HepG2 (cell line): Measurements from ENCODE around the gene PHLDB1. TPM values are rescaled to one million over a fixed set of nuclear protein-coding genes. Genes with fewer than 3 reads are reported as not detected.

ENCODE experiments used
- ATAC-seq: fragments of 200-7000 bp; cut with Tn5 transposase; 3 replicates; pipeline ENCODE4 v1.9.1; 2020; ENCODE audit warnings: mild to moderate bottlenecking, moderate library complexity
- BruUV-seq: library from RNA; stranded (reverse); fragments of 400-500 nt; replicated peaks from 2 replicates; lab custom pipeline; 2021; lab: Mats Ljungman, UMichigan
- CTCF ChIA-PET: fragments of 300-600 bp; formaldehyde crosslinking; extraction: SDS; loops from one replicate; lab custom pipeline; 2021; ENCODE audit warnings: low total read pairs, inconsistent platforms, low intra/inter-chr PET ratio; lab: Yijun Ruan, JAX
- POLR2A ChIA-PET: fragments of 350-600 bp; sonication (Branson Sonifier 250); formaldehyde crosslinking; loops from one replicate; lab custom pipeline; 2020; ENCODE audit warnings: antibody characterized with exemption, inconsistent platforms; lab: Yijun Ruan, JAX
- DNase-seq: peaks from one replicate; pipeline ENCODE4 v3.0.0-alpha.2; 2015; ENCODE audit warnings: low spot score
- FAIRE-seq: peaks from 3 replicates; lab custom pipeline; 2011; peaks lifted over from hg19 to GRCh38; lab: Jason Lieb, UNC
- H2AFZ ChIP-seq: one replicate; pipeline ENCODE4 v1.6.1; 2011; ENCODE audit warnings: low read length, inconsistent platforms
- H3K27ac ChIP-seq: fragments of 300-600 bp; 3 replicates; pipeline ENCODE4 v1.8.0; 2011; ENCODE audit warnings: mixed run types, mild to moderate bottlenecking, mixed read lengths, low read length, inconsistent platforms; ENCODE audit not compliant: insufficient read depth; ENCODE audit errors: extremely low read length
- H3K27me3 ChIP-seq, 2 experiments: fragments of 200-600 bp in 1 of 2; 2 replicates in 1 of 2; 3 replicates in 1 of 2; pipeline versions ENCODE4 v1.6.0 to v1.8.0; 2011; ENCODE audit warnings: low read length in 2 of 2, mild to moderate bottlenecking in 2 of 2, moderate library complexity in 2 of 2, inconsistent platforms in 1 of 2; ENCODE audit not compliant: insufficient read depth in 2 of 2, control insufficient read depth in 1 of 2
- H3K36me3 ChIP-seq, 2 experiments: fragments of 200-600 bp in 1 of 2; replicated peaks in 1 of 2; 2 replicates in 1 of 2; 3 replicates in 1 of 2; pipeline versions ENCODE4 v1.5.1 to v1.8.0; 2011; ENCODE audit warnings: low read length in 2 of 2, inconsistent platforms in 1 of 2; ENCODE audit not compliant: insufficient read depth in 2 of 2, control insufficient read depth in 1 of 2
- H3K4me1 ChIP-seq: 2 replicates; pipeline ENCODE4 v1.5.1; 2012; ENCODE audit warnings: low read length, inconsistent platforms; ENCODE audit not compliant: insufficient read depth
- H3K4me2 ChIP-seq: 2 replicates; pipeline ENCODE4 v1.6.0; 2011; ENCODE audit warnings: low read depth, low read length, inconsistent platforms
- H3K4me3 ChIP-seq, 3 experiments: fragments of 200-600 bp in 1 of 3; sonication (generic), shearing (Covaris generic) in 1 of 3; replicated peaks in 1 of 3; 2 replicates each; pipeline ENCODE4 v1.5.1; 2011 to 2016; ENCODE audit warnings: low read length in 3 of 3, inconsistent platforms in 2 of 3, low read depth in 2 of 3, mild to moderate bottlenecking in 2 of 3, control low read depth in 1 of 3, mixed read lengths in 1 of 3; ENCODE audit not compliant: insufficient read depth in 1 of 3
- H3K79me2 ChIP-seq: one replicate; pipeline ENCODE4 v1.6.1; 2011; ENCODE audit warnings: low read length, inconsistent platforms; ENCODE audit not compliant: insufficient read depth
- H3K9ac ChIP-seq: 2 replicates; pipeline ENCODE4 v1.6.0; 2011; ENCODE audit warnings: mild to moderate bottlenecking, low read depth, low read length, inconsistent platforms; ENCODE audit not compliant: insufficient read depth
- H3K9me3 ChIP-seq: 2 replicates; pipeline ENCODE4 v1.5.1; 2012; ENCODE audit warnings: mild to moderate bottlenecking, low read length
- H4K20me1 ChIP-seq: 2 replicates; pipeline ENCODE4 v1.6.0; 2011; ENCODE audit warnings: inconsistent platforms, mild to moderate bottlenecking, low read length, moderate library complexity; ENCODE audit not compliant: insufficient read depth
- ADNP ChIP-seq: sonication (generic); formaldehyde crosslinking; IDR thresholded peaks from 2 replicates; pipeline ENCODE4 v1.4.0; 2020; ENCODE audit warnings: missing genetic modification reagents
- CREM ChIP-seq, 2 experiments: sonication (generic) in 1 of 2; formaldehyde crosslinking in 1 of 2; IDR thresholded peaks; 2 replicates each; pipeline versions ENCODE4 v1.4.0 to v1.6.1; 2016 to 2020; ENCODE audit warnings: antibody characterized with exemption in 1 of 2, mild to moderate bottlenecking in 1 of 2, missing genetic modification reagents in 1 of 2
- DMAP1 ChIP-seq: IDR thresholded peaks from 2 replicates; pipeline ENCODE4 v1.6.1; 2016
- HMGXB4 ChIP-seq, 2 experiments: sonication (generic) in 1 of 2; formaldehyde crosslinking in 1 of 2; IDR thresholded peaks; 2 replicates each; pipeline versions ENCODE4 v1.4.0 to v1.6.1; 2018 to 2020; ENCODE audit warnings: missing genetic modification reagents in 2 of 2, borderline replicate concordance in 1 of 2, low read depth in 1 of 2, mild to moderate bottlenecking in 1 of 2, missing biosample characterization in 1 of 2
- KLF16 ChIP-seq, 2 experiments: sonication (generic) in 1 of 2; formaldehyde crosslinking in 1 of 2; IDR thresholded peaks; 2 replicates each; pipeline versions ENCODE4 v1.6.1 to v1.8.0; 2016 to 2023; ENCODE audit warnings: missing genetic modification reagents in 2 of 2, missing compliant biosample characterization in 1 of 2
- NCOA1 ChIP-seq: sonication (generic); formaldehyde crosslinking; IDR thresholded peaks from 2 replicates; pipeline ENCODE4 v1.9.0; 2021; ENCODE audit warnings: missing genetic modification reagents
- PCBP1 ChIP-seq: fragments of 200-400 bp; formaldehyde crosslinking; IDR thresholded peaks from 2 replicates; pipeline ENCODE4 v1.6.1; 2017; ENCODE audit warnings: mild to moderate bottlenecking, low read depth, low read length, borderline replicate concordance
- REPIN1 ChIP-seq: sonication (generic); formaldehyde crosslinking; IDR thresholded peaks from 2 replicates; pipeline ENCODE4 v1.8.0; 2022; ENCODE audit warnings: missing genetic modification reagents, low read depth, mild to moderate bottlenecking, borderline replicate concordance
- SP1 ChIP-seq, 2 experiments: fragments of 450-650 bp in 1 of 2; sonication (generic) in 1 of 2; formaldehyde crosslinking in 1 of 2; IDR thresholded peaks; 2 replicates each; pipeline versions ENCODE4 v1.4.0 to v1.6.1; 2016 to 2020; ENCODE audit warnings: missing genetic modification reagents in 1 of 2
- SP2 ChIP-seq: sonication (generic); formaldehyde crosslinking; IDR thresholded peaks from 2 replicates; pipeline ENCODE4 v1.5.1; 2020; ENCODE audit warnings: mild to moderate bottlenecking, missing genetic modification reagents
- TCF12 ChIP-seq, 2 experiments: fragments of 450-650 bp in 1 of 2; sonication (generic) in 1 of 2; formaldehyde crosslinking in 1 of 2; IDR thresholded peaks; 2 replicates each; pipeline versions ENCODE4 v1.6.1 to v1.8.0; 2017 to 2022; ENCODE audit warnings: antibody characterized with exemption in 1 of 2, mild to moderate bottlenecking in 1 of 2, missing genetic modification reagents in 1 of 2, moderate library complexity in 1 of 2
- ZKSCAN8 ChIP-seq: IDR thresholded peaks from 2 replicates; pipeline ENCODE4 v1.6.1; 2016; ENCODE audit warnings: borderline replicate concordance, missing genetic modification reagents, missing compliant biosample characterization
- ZNF263 ChIP-seq: sonication (generic); formaldehyde crosslinking; IDR thresholded peaks from 2 replicates; pipeline ENCODE4 v1.4.0; 2020; ENCODE audit warnings: missing genetic modification reagents
- ZNF563 ChIP-seq: sonication (generic); formaldehyde crosslinking; IDR thresholded peaks from 2 replicates; pipeline ENCODE4 v1.8.0; 2022; ENCODE audit warnings: mild to moderate bottlenecking, moderate library complexity, missing genetic modification reagents
- ZNF615 ChIP-seq: sonication (generic); formaldehyde crosslinking; IDR thresholded peaks from 2 replicates; pipeline ENCODE4 v1.5.0; 2020; ENCODE audit warnings: mild to moderate bottlenecking, missing genetic modification reagents, borderline replicate concordance
- ZNF629 ChIP-seq: sonication (generic); formaldehyde crosslinking; conservative IDR thresholded peaks from 2 replicates; pipeline ENCODE4 v1.5.0; 2020; ENCODE audit warnings: missing genetic modification reagents
- ZNF790 ChIP-seq: sonication (generic); formaldehyde crosslinking; IDR thresholded peaks from 2 replicates; pipeline ENCODE4 v1.8.0; 2022; ENCODE audit warnings: missing genetic modification reagents, mild to moderate bottlenecking, borderline replicate concordance
- WGBS: methylation state at CpG from one replicate; pipeline ENCODE4 v1.1.6; 2017; ENCODE audit warnings: low lambda C conversion rate; 5-methylcytosine and 5-hydroxymethylcytosine counted together
- in situ Hi-C: cut with HindIII; loops from 2 replicates; pipeline ENCODE4 v1.10.0; 2017; ENCODE audit warnings: low pct_unique_long_range_greater_than_20kb; ENCODE audit not compliant: extremely low pct_ligation_motif_present
- intact Hi-C: fragments of 100-400 bp; cut with micrococcal nuclease; formaldehyde crosslinking; loops from one replicate; pipeline ENCODE4 v1.10.0; 2022; ENCODE audit not compliant: unreplicated experiment
- polyA plus RNA-seq, 8 experiments: library from polyadenylated mRNA; depleted of rRNA in 3 of 8; stranded (reverse) in 7 of 8; unstranded in 1 of 8; fragments of >200 nt; fragmentation: Illumina TruSeq in 4 of 8; extraction: Trizol in 4 of 8; gene quantifications; 2 replicates each; pipeline versions ENCODE4 v1.2.1 to v1.2.3, GENCODE V29; 2011 to 2016; ENCODE audit warnings: low read depth in 4 of 8, missing spikeins in 1 of 8, mixed read lengths in 1 of 8; ENCODE audit not compliant: insufficient read depth in 1 of 8
- total RNA-seq, 5 experiments: library from RNA; depleted of rRNA; stranded (reverse); fragments of >200 nt; fragmentation: Illumina TruSeq; extraction: Trizol; gene quantifications; 2 replicates each; pipeline ENCODE4 v1.2.3, GENCODE V29; 2016; ENCODE audit warnings: low read depth in 1 of 5

The PHLDB1 gene
- total and polyA plus RNA-seq, 2 of the 13 experiments (the other 11 are each of a cell fraction or from before 2014, with no cell fraction given), result 13.8 to 14.2 TPM

GRCh38 chr11:118688851-118689502 lies 81.6 kb downstream of the PHLDB1 start (continued):
- TF ChIP-seq HMGXB4 (CRISPR knock-in tag; IDR thresholded peaks at IDR 0.05; ENCODE audit: borderline replicate concordance in 1 of 2, low read depth in 1 of 2), result no peak

- POLR2A ChIA-PET, result interaction anchor here (0.8 to 2.8 kb wide), 10 partner anchors 10 to 396 kb away, joined by 3 to 28 read pairs (median 4); partner anchors contain the start of genes ARCN1, BCL9L, DDX6 and TREH
- BruUV-seq, result no TSS peak
- ATAC-seq (peak; percentile 56), DNase-seq (no peak), FAIRE-seq (no peak)
- peak overlapping the region; percentile 37; the same call in 1 of the 2 replicates for H3K9ac ChIP-seq
- no peak for TF ChIP-seq SP1 (IDR thresholded peaks at IDR 0.05)
- TF ChIP-seq SP1 (CRISPR knock-in tag; IDR thresholded peaks at IDR 0.05), result 0 out of 2 replicates have a peak, but pooled peaks have one; percentile 10
- TF ChIP-seq DMAP1, result 0 out of 2 replicates have a peak, but pooled peaks have one; percentile 9
- no peak for TF ChIP-seq CREM (IDR thresholded peaks at IDR 0.05)
- TF ChIP-seq CREM (CRISPR knock-in tag; IDR thresholded peaks at IDR 0.05), result no peak
- TF ChIP-seq PCBP1, result 0 out of 2 replicates have a peak, but pooled peaks have one; percentile 6
- TF ChIP-seq REPIN1 (CRISPR knock-in tag), result no peak
- peak; percentile 33 for TF ChIP-seq ZNF629 (CRISPR knock-in tag)
- 0 out of 2 replicates have a peak, but pooled peaks have one; percentile 38 for TF ChIP-seq NCOA1 (CRISPR knock-in tag)
- TF ChIP-seq ZNF790 (CRISPR knock-in tag), result no peak
- TF ChIP-seq TCF12 (IDR thresholded peaks at IDR 0.05), result no peak
- TF ChIP-seq TCF12 (CRISPR knock-in tag; IDR thresholded peaks at IDR 0.05), result no peak
- 0 out of 4 replicates have a peak, but pooled peaks of 1 of the 2 experiments have one; percentile 0 for TF ChIP-seq KLF16 (CRISPR knock-in tag; IDR thresholded peaks at IDR 0.05)
- TF ChIP-seq SP2 (CRISPR knock-in tag), result no peak
- TF ChIP-seq ZNF615 (CRISPR knock-in tag), result no peak
- no peak for TF ChIP-seq ZKSCAN8 (CRISPR knock-in tag)
- peak; percentile 70; the same call in 1 of the 2 replicates for TF ChIP-seq ZNF563 (CRISPR knock-in tag)
- peak; percentile 96 for TF ChIP-seq ZNF263
- no peak for TF ChIP-seq ADNP
- CTCF ChIA-PET, result interaction anchor here (0.6 to 2.7 kb wide), 7 partner anchors 11 to 366 kb away, joined by 3 to 49 read pairs (median 4); partner anchors contain the start of gene UPK2
- peak overlapping the region in 2 of 3 experiments; percentile 53 to 75; a peak in 5 of 6 replicates for H3K4me3 ChIP-seq
- WGBS, result 10% methylated on average over 2 of the region's 9 CpGs
- H3K4me1 ChIP-seq, result peaks cover 71% of the 10 kb centered on the region
- H2AFZ ChIP-seq, result no peak overlapping the region
- peaks cover 0 to 5% of the 10 kb centered on the region in 2 experiments; a peak in 1 of 5 replicates for H3K27me3 ChIP-seq
- in situ Hi-C loops (no loop called here), intact Hi-C loops (loop anchor here (1.0 kb wide), 1 partner anchor 30 kb away; no protein-coding TSS in a partner anchor)
- H3K27ac ChIP-seq, result peak overlapping the region; percentile 31
- no peaks in the 10 kb centered on the region for H3K36me3 ChIP-seq
- peak overlapping the region; percentile 98 for H3K4me2 ChIP-seq
- H3K79me2 ChIP-seq, result no peaks in the 10 kb centered on the region
- H4K20me1 ChIP-seq, result no peaks in the 10 kb centered on the region
- no peaks in the 10 kb centered on the region for H3K9me3 ChIP-seq
Measured at GRCh38 chr11:118689503-118689851, 82.1 kb downstream of the PHLDB1 start.
